ENCODE measurements around the gene PADI1.

GRCh38 chr1:17214876-17215544 lies 10.1 kb downstream of the PADI1 start:
- no peak for TF ChIP-seq CTCF (IDR thresholded peaks at IDR 0.05)
- TF ChIP-seq POLR2A (IDR thresholded peaks at IDR 0.05), result no peak

Measured in testis (tissue), 2 donors.